WTC11 (cell line): ENCODE data around the gene KNDC1. TPM values are rescaled to one million over a fixed set of nuclear protein-coding genes. Genes with fewer than 3 reads are reported as not detected.

ENCODE experiments used
- ATAC-seq: fragments of 200-7000 bp; cut with Tn5 transposase; 2 replicates; pipeline ENCODE4 v1.10.0; 2021; ENCODE audit warnings: mild to moderate bottlenecking, moderate library complexity
- CTCF ChIA-PET: fragments of 300-600 bp; sonication (Branson Sonifier 250); formaldehyde crosslinking; loops from one replicate; lab custom pipeline; 2021; ENCODE audit warnings: antibody characterized with exemption; lab: Charles Lee
- POLR2A ChIA-PET: fragments of 350-600 bp; sonication (Branson Sonifier 250); formaldehyde crosslinking; loops from one replicate; lab custom pipeline; 2021; ENCODE audit warnings: antibody characterized with exemption; lab: Charles Lee
- DNase-seq: peaks from one replicate; pipeline ENCODE4 v3.0.0; 2021; ENCODE audit warnings: low spot score
- H3K27ac Mint-ChIP-seq: 2 replicates; pipeline ENCODE4 v1.8.0; 2021; ENCODE audit warnings: mixed read lengths
- H3K27me3 Mint-ChIP-seq: 2 replicates; pipeline ENCODE4 v1.8.0; 2021; ENCODE audit warnings: low read depth, mild to moderate bottlenecking, moderate library complexity, mixed read lengths
- H3K36me3 Mint-ChIP-seq: 2 replicates; pipeline ENCODE4 v1.8.0; 2021; ENCODE audit warnings: mixed read lengths
- H3K4me1 Mint-ChIP-seq: 2 replicates; pipeline ENCODE4 v1.8.0; 2022; ENCODE audit warnings: mixed read lengths
- H3K4me3 Mint-ChIP-seq: 2 replicates; pipeline ENCODE4 v1.8.0; 2021; ENCODE audit warnings: mild to moderate bottlenecking, moderate library complexity, mixed read lengths
- H3K9me3 Mint-ChIP-seq: 2 replicates; pipeline ENCODE4 v1.8.0; 2021; ENCODE audit warnings: mixed read lengths
- CREM ChIP-seq: sonication (generic); formaldehyde crosslinking; IDR thresholded peaks from 2 replicates; pipeline ENCODE4 v1.8.1; 2022; ENCODE audit warnings: mild to moderate bottlenecking, missing genetic modification reagents, moderate library complexity
- FOXK1 ChIP-seq: sonication (generic); formaldehyde crosslinking; IDR thresholded peaks from 2 replicates; pipeline ENCODE4 v1.8.0; 2022; ENCODE audit warnings: mild to moderate bottlenecking, moderate library complexity, missing genetic modification reagents
- FOXP1 ChIP-seq: sonication (generic); formaldehyde crosslinking; IDR thresholded peaks from 2 replicates; pipeline ENCODE4 v1.8.0; 2022; ENCODE audit warnings: missing genetic modification reagents, mild to moderate bottlenecking, moderate library complexity, borderline replicate concordance
- GABPB1 ChIP-seq: sonication (generic); formaldehyde crosslinking; IDR thresholded peaks from 2 replicates; pipeline ENCODE4 v1.8.1; 2023; ENCODE audit warnings: mild to moderate bottlenecking, missing genetic modification reagents
- GRHL2 ChIP-seq: fragments of 250-450 bp; sonication (Bioruptor Pico); IDR thresholded peaks from 2 replicates; pipeline ENCODE4 v1.8.0; 2022; ENCODE audit warnings: mild to moderate bottlenecking, moderate library complexity; ENCODE audit not compliant: insufficient replicate concordance, severe bottlenecking
- JAZF1 ChIP-seq: fragments of 250-450 bp; sonication (Bioruptor Pico); IDR thresholded peaks from 2 replicates; pipeline ENCODE4 v1.9.0; 2021; ENCODE audit warnings: moderate library complexity, mild to moderate bottlenecking, inconsistent platforms
- JUN ChIP-seq: sonication (generic); formaldehyde crosslinking; IDR thresholded peaks from 2 replicates; pipeline ENCODE4 v1.8.0; 2023; ENCODE audit warnings: mild to moderate bottlenecking, missing genetic modification reagents
- OVOL2 ChIP-seq: fragments of 250-450 bp; sonication (Bioruptor Pico); IDR thresholded peaks from 2 replicates; pipeline ENCODE4 v1.9.0; 2021; ENCODE audit warnings: mild to moderate bottlenecking, borderline replicate concordance
- PREB ChIP-seq: sonication (generic); formaldehyde crosslinking; IDR thresholded peaks from 2 replicates; pipeline ENCODE4 v1.8.1; 2022; ENCODE audit warnings: mild to moderate bottlenecking, missing genetic modification reagents, moderate library complexity, borderline replicate concordance
- SMAD3 ChIP-seq: sonication (generic); formaldehyde crosslinking; IDR thresholded peaks from 2 replicates; pipeline ENCODE4 v1.8.0; 2022; ENCODE audit warnings: missing genetic modification reagents, mild to moderate bottlenecking, borderline replicate concordance
- SMAD4 ChIP-seq: sonication (generic); formaldehyde crosslinking; IDR thresholded peaks from 2 replicates; pipeline ENCODE4 v1.8.0; 2022; ENCODE audit warnings: mild to moderate bottlenecking, missing genetic modification reagents
- ZNF121 ChIP-seq: sonication (generic); formaldehyde crosslinking; IDR thresholded peaks from 2 replicates; pipeline ENCODE4 v1.8.0; 2023; ENCODE audit warnings: missing genetic modification reagents
- ZNF138 ChIP-seq: sonication (generic); formaldehyde crosslinking; conservative IDR thresholded peaks from 2 replicates; pipeline ENCODE4 v1.8.1; 2022; ENCODE audit warnings: mild to moderate bottlenecking, moderate library complexity, missing genetic modification reagents
- ZNF281 ChIP-seq: sonication (generic); formaldehyde crosslinking; IDR thresholded peaks from 2 replicates; pipeline ENCODE4 v1.8.0; 2023; ENCODE audit warnings: mild to moderate bottlenecking, missing genetic modification reagents
- ZNF317 ChIP-seq: sonication (generic); formaldehyde crosslinking; IDR thresholded peaks from 2 replicates; pipeline ENCODE4 v1.8.1; 2023; ENCODE audit warnings: low read depth, mild to moderate bottlenecking, moderate library complexity, missing genetic modification reagents, borderline replicate concordance
- ZSCAN18 ChIP-seq: fragments of 250-450 bp; sonication (Bioruptor Pico); IDR thresholded peaks from 2 replicates; pipeline ENCODE4 v2.1.2; 2022; ENCODE audit warnings: mild to moderate bottlenecking, moderate library complexity
- total RNA-seq: library from RNA; stranded (reverse); gene quantifications from 3 replicates; pipeline ENCODE4 v1.2.3, GENCODE V29; 2021
- TF ChIP-seq, protein P1 (sequence below): sonication (generic); formaldehyde crosslinking; IDR thresholded peaks from 2 replicates; pipeline ENCODE4 v1.8.0; 2022; ENCODE audit warnings: mild to moderate bottlenecking, missing genetic modification reagents
- TF ChIP-seq, protein P2 (sequence below): sonication (generic); formaldehyde crosslinking; IDR thresholded peaks from 2 replicates; pipeline ENCODE4 v1.8.1; 2022; ENCODE audit warnings: low read depth, mild to moderate bottlenecking, moderate library complexity, missing genetic modification reagents, borderline replicate concordance
- TF ChIP-seq, protein P3 (sequence below): fragments of 250-450 bp; sonication (Bioruptor Pico); conservative IDR thresholded peaks from 2 replicates; pipeline ENCODE4 v1.9.0; 2021; ENCODE audit warnings: mild to moderate bottlenecking

Gene KNDC1
- total RNA-seq, 1 experiment from 2014 or later = 26.6 TPM

- Mint-ChIP-seq H3K4me1 (peaks cover 31% of the 10 kb centered on the region), H3K9me3 (peaks cover 3% of the 10 kb centered on the region), H3K27ac (no peak overlapping the region), H3K27me3 (no peaks in the 10 kb centered on the region), H3K4me3 (no peak overlapping the region), H3K36me3 (peaks cover 4% of the 10 kb centered on the region)
- ChIA-PET CTCF (interaction anchor here (2.2 kb wide), 1 partner anchor 73 kb away, joined by 8 read pairs; no protein-coding TSS in a partner anchor), POLR2A (no interaction called here)
- no peak for ATAC-seq
- DNase-seq = no peak
- TF ChIP-seq FOXK1 (CRISPR knock-in tag) = no peak
- TF ChIP-seq, protein P1, sequence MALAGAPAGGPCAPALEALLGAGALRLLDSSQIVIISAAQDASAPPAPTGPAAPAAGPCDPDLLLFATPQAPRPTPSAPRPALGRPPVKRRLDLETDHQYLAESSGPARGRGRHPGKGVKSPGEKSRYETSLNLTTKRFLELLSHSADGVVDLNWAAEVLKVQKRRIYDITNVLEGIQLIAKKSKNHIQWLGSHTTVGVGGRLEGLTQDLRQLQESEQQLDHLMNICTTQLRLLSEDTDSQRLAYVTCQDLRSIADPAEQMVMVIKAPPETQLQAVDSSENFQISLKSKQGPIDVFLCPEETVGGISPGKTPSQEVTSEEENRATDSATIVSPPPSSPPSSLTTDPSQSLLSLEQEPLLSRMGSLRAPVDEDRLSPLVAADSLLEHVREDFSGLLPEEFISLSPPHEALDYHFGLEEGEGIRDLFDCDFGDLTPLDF (CRISPR knock-in tag) = no peak
- TF ChIP-seq ZNF317 (CRISPR knock-in tag) = no peak
- TF ChIP-seq JUN (CRISPR knock-in tag) = no peak
- TF ChIP-seq, protein P2, sequence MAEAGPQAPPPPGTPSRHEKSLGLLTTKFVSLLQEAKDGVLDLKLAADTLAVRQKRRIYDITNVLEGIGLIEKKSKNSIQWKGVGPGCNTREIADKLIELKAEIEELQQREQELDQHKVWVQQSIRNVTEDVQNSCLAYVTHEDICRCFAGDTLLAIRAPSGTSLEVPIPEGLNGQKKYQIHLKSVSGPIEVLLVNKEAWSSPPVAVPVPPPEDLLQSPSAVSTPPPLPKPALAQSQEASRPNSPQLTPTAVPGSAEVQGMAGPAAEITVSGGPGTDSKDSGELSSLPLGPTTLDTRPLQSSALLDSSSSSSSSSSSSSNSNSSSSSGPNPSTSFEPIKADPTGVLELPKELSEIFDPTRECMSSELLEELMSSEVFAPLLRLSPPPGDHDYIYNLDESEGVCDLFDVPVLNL (CRISPR knock-in tag) = no peak
- no peak for TF ChIP-seq SMAD3 (CRISPR knock-in tag)
- TF ChIP-seq GRHL2 (CRISPR knock-in tag) = no peak
- no peak for TF ChIP-seq GABPB1 (CRISPR knock-in tag)
- no peak for TF ChIP-seq ZSCAN18 (CRISPR knock-in tag)
- TF ChIP-seq ZNF121 (CRISPR knock-in tag) = no peak
- TF ChIP-seq JAZF1 (CRISPR knock-in tag) = no peak
- TF ChIP-seq PREB (CRISPR knock-in tag) = no peak
- TF ChIP-seq ZNF138 (CRISPR knock-in tag) = no peak
- TF ChIP-seq, protein P3, sequence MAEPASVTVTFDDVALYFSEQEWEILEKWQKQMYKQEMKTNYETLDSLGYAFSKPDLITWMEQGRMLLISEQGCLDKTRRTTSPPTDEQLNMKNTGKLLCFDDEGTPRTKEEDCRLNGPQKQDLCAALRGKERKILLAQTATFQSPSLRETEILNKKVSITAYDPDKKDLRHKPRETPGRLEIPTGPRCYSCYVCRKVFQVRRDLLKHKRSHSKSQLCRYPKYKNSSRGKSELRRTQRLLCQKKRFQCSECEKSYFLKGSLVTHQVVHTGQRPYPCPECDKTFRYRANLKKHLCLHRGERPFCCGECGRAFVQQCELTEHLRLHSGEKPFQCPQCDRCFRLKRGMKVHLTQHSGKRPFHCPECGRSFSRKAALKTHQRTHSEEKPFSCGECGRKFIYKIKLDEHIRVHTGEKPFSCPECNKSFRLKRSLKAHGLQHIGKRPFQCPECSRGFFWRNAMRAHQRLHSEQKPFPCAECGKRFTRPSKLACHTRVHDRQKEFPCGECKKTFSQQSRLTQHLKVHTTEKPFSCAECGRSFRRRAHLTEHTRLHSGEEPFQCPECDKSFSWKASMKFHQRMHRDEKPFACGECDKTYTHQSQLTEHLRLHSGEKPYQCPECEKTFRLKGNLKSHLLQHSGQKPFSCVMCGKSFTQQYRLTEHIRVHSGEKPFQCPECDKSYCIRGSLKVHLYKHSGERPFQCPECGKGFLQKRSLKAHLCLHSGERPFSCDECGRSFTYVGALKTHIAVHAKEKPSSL (CRISPR knock-in tag) = no peak
- TF ChIP-seq CREM (CRISPR knock-in tag) = no peak
- TF ChIP-seq FOXP1 (CRISPR knock-in tag) = no peak
- TF ChIP-seq ZNF281 (CRISPR knock-in tag) = no peak
- TF ChIP-seq OVOL2 (CRISPR knock-in tag) = no peak
- no peak for TF ChIP-seq SMAD4 (CRISPR knock-in tag)
Observed at GRCh38 chr10:133141958-133142340, 18.1 kb upstream of the KNDC1 start.
